ENCODE data around the gene MRPL2. TPM values are rescaled to one million over a fixed set of nuclear protein-coding genes. Genes with fewer than 3 reads are reported as not detected.

The MRPL2 gene
- polyA plus RNA-seq, 3 donors = 23.9 to 26.9 (median 26.3) TPM

GRCh38 chr6:43062818-43063217 is 3.6 kb upstream of the MRPL2 start:
- H3K4me1 Mint-ChIP-seq = peaks cover 25% of the 10 kb centered on the region
- no peak overlapping the region for H3K9ac ChIP-seq (ENCODE audit: insufficient read depth, low read length, poor library complexity, severe bottlenecking)
- H3K4me3 ChIP-seq (replicated peaks in 1 of 3; ENCODE audit: low read depth in 2 of 3, low read length in 3 of 3) = no peak overlapping the region
- peaks cover 4 to 16% of the 10 kb centered on the region in 2 donors for H3K36me3 ChIP-seq (replicated peaks in 1 of 2; ENCODE audit: control insufficient read depth in 1 of 2, insufficient read depth in 2 of 2, low read length in 2 of 2)
- no peak overlapping the region for H3K4me3 Mint-ChIP-seq
- no peaks in the 10 kb centered on the region for H4K20me1 ChIP-seq (ENCODE audit: insufficient read depth, low read length)
- peaks cover 14 to 22% of the 10 kb centered on the region in 2 donors for H3K4me1 ChIP-seq (ENCODE audit: control insufficient read depth in 1 of 2, insufficient read depth in 2 of 2, low read length in 2 of 2)
- no peak for DNase-seq
- WGBS (ENCODE audit: insufficient coverage) = 97% methylated on average over 7 of the region's 12 CpGs
- peaks cover 14% of the 10 kb centered on the region for H3K79me2 ChIP-seq (ENCODE audit: insufficient read depth, low read length)
- H3K27me3 Mint-ChIP-seq (ENCODE audit: low read depth in 3 of 3) = no peaks in the 10 kb centered on the region
- no peaks in the 10 kb centered on the region for H3K9me3 Mint-ChIP-seq
- no peak overlapping the region for H3K27ac Mint-ChIP-seq
- no peaks in the 10 kb centered on the region for H3K9me3 ChIP-seq (replicated peaks in 1 of 2; ENCODE audit: control insufficient read depth in 1 of 2, insufficient read depth in 1 of 2, low read length in 2 of 2)
- intact Hi-C loops (cut with micrococcal nuclease) = no loop called here
- H3K27me3 ChIP-seq (ENCODE audit: control insufficient read depth in 2 of 2, insufficient read depth in 2 of 2, low read length in 2 of 2) = no peaks in the 10 kb centered on the region
- TF ChIP-seq CTCF (IDR thresholded peaks at IDR 0.05) = no peak
- no peak overlapping the region for H3K27ac ChIP-seq (ENCODE audit: low read depth in 1 of 2, low read length in 2 of 2)
- H3K36me3 Mint-ChIP-seq = peaks cover 15 to 18% of the 10 kb centered on the region in 2 donors
- no peak overlapping the region for H2AFZ ChIP-seq (ENCODE audit: insufficient read depth, low read depth, low read length, poor library complexity, severe bottlenecking)
- no peak overlapping the region for H3K4me2 ChIP-seq (replicated peaks; ENCODE audit: extremely low read depth, low read length, poor library complexity, severe bottlenecking)

GRCh38 chr6:43061861-43062260 is 2.6 kb upstream of the MRPL2 start:
- Mint-ChIP-seq H3K4me1 (peaks cover 25% of the 10 kb centered on the region), H3K27me3 (ENCODE audit: low read depth in 3 of 3) (no peaks in the 10 kb centered on the region), H3K36me3 (peaks cover 18 to 22% of the 10 kb centered on the region in 2 donors), H3K4me3 (no peak overlapping the region), H3K9me3 (no peaks in the 10 kb centered on the region), H3K27ac (no peak overlapping the region)
- H3K36me3 ChIP-seq (replicated peaks in 1 of 2; ENCODE audit: control insufficient read depth in 1 of 2, insufficient read depth in 2 of 2, low read length in 2 of 2) = peaks cover 4 to 19% of the 10 kb centered on the region in 2 donors
- H3K4me3 ChIP-seq (replicated peaks in 1 of 3; ENCODE audit: low read depth in 2 of 3, low read length in 3 of 3) = no peak overlapping the region
- H3K4me2 ChIP-seq (replicated peaks; ENCODE audit: extremely low read depth, low read length, poor library complexity, severe bottlenecking) = no peak overlapping the region
- H3K9me3 ChIP-seq (replicated peaks in 1 of 2; ENCODE audit: control insufficient read depth in 1 of 2, insufficient read depth in 1 of 2, low read length in 2 of 2) = no peaks in the 10 kb centered on the region
- DNase-seq = no peak
- no peak overlapping the region for H2AFZ ChIP-seq (ENCODE audit: insufficient read depth, low read depth, low read length, poor library complexity, severe bottlenecking)
- 96% methylated on average over 2 of the region's 2 CpGs for WGBS (ENCODE audit: insufficient coverage)
- TF ChIP-seq CTCF (IDR thresholded peaks at IDR 0.05) = no peak
- H3K9ac ChIP-seq (ENCODE audit: insufficient read depth, low read length, poor library complexity, severe bottlenecking) = no peak overlapping the region
- H3K4me1 ChIP-seq (ENCODE audit: control insufficient read depth in 1 of 2, insufficient read depth in 2 of 2, low read length in 2 of 2) = peaks cover 14 to 23% of the 10 kb centered on the region in 2 donors
- H3K79me2 ChIP-seq (ENCODE audit: insufficient read depth, low read length) = peaks cover 17% of the 10 kb centered on the region
- H4K20me1 ChIP-seq (ENCODE audit: insufficient read depth, low read length) = no peaks in the 10 kb centered on the region
- intact Hi-C loops (cut with micrococcal nuclease) = no loop called here
- no peak overlapping the region for H3K27ac ChIP-seq (ENCODE audit: low read depth in 1 of 2, low read length in 2 of 2)
- no peaks in the 10 kb centered on the region for H3K27me3 ChIP-seq (ENCODE audit: control insufficient read depth in 2 of 2, insufficient read depth in 2 of 2, low read length in 2 of 2)

All from CD14-positive monocyte (primary cell).